ENCODE measurements around the gene EIF1B. TPM values are rescaled to one million over a fixed set of nuclear protein-coding genes. Genes with fewer than 3 reads are reported as not detected.
"Not testable (repeated sequence)": the region's sequence is repeated elsewhere in the genome, so short reads cannot be mapped to it uniquely, and the experiment has no call there.

Gene EIF1B
- total RNA-seq, 1 donor from 2014 or later: 68.8 TPM

GRCh38 chr3:40267937-40268724, 41.4 kb upstream of the EIF1B start:
- no peak for DNase-seq (ENCODE audit: low spot score)
- Mint-ChIP-seq H3K4me1 (ENCODE audit: unreplicated experiment) (peaks cover 3% of the 10 kb centered on the region), H3K27me3 (ENCODE audit: unreplicated experiment) (no peaks in the 10 kb centered on the region), H3K27ac (ENCODE audit: unreplicated experiment) (no peak overlapping the region), H3K36me3 (ENCODE audit: low read depth, unreplicated experiment) (no peaks in the 10 kb centered on the region), H3K9me3 (ENCODE audit: unreplicated experiment) (no peaks in the 10 kb centered on the region), H3K4me3 (ENCODE audit: unreplicated experiment) (no peak overlapping the region)
- TF ChIP-seq CTCF (IDR thresholded peaks at IDR 0.05; ENCODE audit: unreplicated experiment): no peak

GRCh38 chr3:40268802-40269524, 40.5 kb upstream of the EIF1B start:
- Mint-ChIP-seq H3K36me3 (ENCODE audit: low read depth, unreplicated experiment) (no peaks in the 10 kb centered on the region), H3K4me3 (ENCODE audit: unreplicated experiment) (no peak overlapping the region), H3K4me1 (ENCODE audit: unreplicated experiment) (peaks cover 3% of the 10 kb centered on the region), H3K9me3 (ENCODE audit: unreplicated experiment) (no peaks in the 10 kb centered on the region), H3K27me3 (ENCODE audit: unreplicated experiment) (no peaks in the 10 kb centered on the region), H3K27ac (ENCODE audit: unreplicated experiment) (no peak overlapping the region)
- TF ChIP-seq CTCF (IDR thresholded peaks at IDR 0.05; ENCODE audit: unreplicated experiment): no peak
- DNase-seq (ENCODE audit: low spot score): no peak

GRCh38 chr3:40278791-40279190, 30.7 kb upstream of the EIF1B start:
- DNase-seq (ENCODE audit: low spot score): no peak
- Mint-ChIP-seq H3K36me3 (ENCODE audit: low read depth, unreplicated experiment) (no peaks in the 10 kb centered on the region), H3K27ac (ENCODE audit: unreplicated experiment) (no peak overlapping the region), H3K4me3 (ENCODE audit: unreplicated experiment) (no peak overlapping the region), H3K27me3 (ENCODE audit: unreplicated experiment) (no peaks in the 10 kb centered on the region), H3K9me3 (ENCODE audit: unreplicated experiment) (no peaks in the 10 kb centered on the region), H3K4me1 (ENCODE audit: unreplicated experiment) (peaks cover 15% of the 10 kb centered on the region)
- no peak for TF ChIP-seq CTCF (IDR thresholded peaks at IDR 0.05; ENCODE audit: unreplicated experiment)

DNA sequence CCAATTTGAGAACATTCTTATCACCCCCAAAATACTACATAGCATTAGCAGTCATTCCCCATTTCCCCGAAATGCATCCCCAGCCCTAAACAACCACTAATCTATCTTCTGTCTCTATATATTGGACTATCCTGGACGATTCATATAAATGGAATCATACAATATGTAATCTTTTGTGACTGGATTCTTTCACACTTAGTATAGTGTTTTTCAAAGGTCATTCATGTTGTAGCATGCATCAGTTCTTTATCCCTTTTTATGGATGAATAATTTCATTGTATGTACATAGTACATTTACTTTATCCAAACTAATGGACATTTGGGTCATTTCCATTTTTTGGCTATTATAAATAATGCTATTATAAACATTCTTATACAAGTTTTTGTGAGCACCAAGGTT, 27.5 kb upstream of the EIF1B start:
- Mint-ChIP-seq H3K4me3 (ENCODE audit: unreplicated experiment) (no peak overlapping the region), H3K27ac (ENCODE audit: unreplicated experiment) (no peak overlapping the region), H3K9me3 (ENCODE audit: unreplicated experiment) (no peaks in the 10 kb centered on the region), H3K4me1 (ENCODE audit: unreplicated experiment) (peaks cover 11% of the 10 kb centered on the region), H3K27me3 (ENCODE audit: unreplicated experiment) (no peaks in the 10 kb centered on the region), H3K36me3 (ENCODE audit: low read depth, unreplicated experiment) (no peaks in the 10 kb centered on the region)
- no peak for DNase-seq (ENCODE audit: low spot score)
- no peak for TF ChIP-seq CTCF (IDR thresholded peaks at IDR 0.05; ENCODE audit: unreplicated experiment)

GRCh38 chr3:40283057-40283456, 26.4 kb upstream of the EIF1B start:
- not testable (repeated sequence) for H3K36me3 Mint-ChIP-seq (ENCODE audit: low read depth, unreplicated experiment); H3K27ac Mint-ChIP-seq (ENCODE audit: unreplicated experiment); H3K4me3 Mint-ChIP-seq (ENCODE audit: unreplicated experiment); DNase-seq (ENCODE audit: low spot score); H3K27me3 Mint-ChIP-seq (ENCODE audit: unreplicated experiment); H3K9me3 Mint-ChIP-seq (ENCODE audit: unreplicated experiment)
- H3K4me1 Mint-ChIP-seq (ENCODE audit: unreplicated experiment): peaks cover 11% of the 10 kb centered on the region
